ENCODE data around the gene SCML1.

Gene SCML1

DNA sequence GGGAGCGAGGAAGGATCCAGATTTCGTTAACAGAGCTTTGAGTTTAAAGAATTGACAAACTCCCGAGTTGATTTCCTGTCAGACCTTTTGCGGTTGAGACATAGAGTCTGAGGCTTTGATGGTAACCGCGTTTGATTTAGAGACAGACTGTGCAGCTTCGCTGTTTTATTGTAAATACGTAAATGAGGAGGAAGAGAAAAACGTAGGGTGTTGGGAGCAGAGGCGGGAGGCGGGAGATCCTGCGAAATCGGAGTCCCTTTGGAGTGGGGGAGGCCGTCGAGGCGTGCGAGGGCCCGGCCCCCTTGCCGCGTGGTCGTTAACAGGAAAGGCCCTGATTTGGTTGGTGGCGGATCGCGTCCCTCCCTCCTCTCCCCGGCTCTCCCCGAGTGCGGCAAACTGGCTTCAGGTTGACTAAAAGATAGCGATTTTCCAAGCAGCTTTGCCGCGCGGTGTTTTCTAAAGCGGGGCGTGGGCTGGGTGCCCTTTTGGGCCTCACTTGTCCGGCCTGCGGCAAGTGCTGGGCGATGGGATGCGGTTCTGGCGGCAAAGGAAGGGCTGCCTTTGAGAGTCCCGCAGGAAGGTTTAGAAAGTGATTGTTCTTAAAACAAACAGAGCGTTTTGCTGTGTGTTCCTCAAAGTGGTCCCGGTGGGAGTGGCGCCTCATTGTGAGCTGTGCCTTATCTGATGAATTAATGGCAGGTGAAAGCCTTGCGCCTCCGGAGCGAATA is 857 bp downstream of the SCML1 start:
- H3K4me3 ChIP-seq (ENCODE audit: low read depth, low read length), result peak overlapping the region; percentile 21; the same call in 1 of the 2 replicates
- no peak for DNase-seq (ENCODE audit: low read depth)
- TF ChIP-seq, protein P1, sequence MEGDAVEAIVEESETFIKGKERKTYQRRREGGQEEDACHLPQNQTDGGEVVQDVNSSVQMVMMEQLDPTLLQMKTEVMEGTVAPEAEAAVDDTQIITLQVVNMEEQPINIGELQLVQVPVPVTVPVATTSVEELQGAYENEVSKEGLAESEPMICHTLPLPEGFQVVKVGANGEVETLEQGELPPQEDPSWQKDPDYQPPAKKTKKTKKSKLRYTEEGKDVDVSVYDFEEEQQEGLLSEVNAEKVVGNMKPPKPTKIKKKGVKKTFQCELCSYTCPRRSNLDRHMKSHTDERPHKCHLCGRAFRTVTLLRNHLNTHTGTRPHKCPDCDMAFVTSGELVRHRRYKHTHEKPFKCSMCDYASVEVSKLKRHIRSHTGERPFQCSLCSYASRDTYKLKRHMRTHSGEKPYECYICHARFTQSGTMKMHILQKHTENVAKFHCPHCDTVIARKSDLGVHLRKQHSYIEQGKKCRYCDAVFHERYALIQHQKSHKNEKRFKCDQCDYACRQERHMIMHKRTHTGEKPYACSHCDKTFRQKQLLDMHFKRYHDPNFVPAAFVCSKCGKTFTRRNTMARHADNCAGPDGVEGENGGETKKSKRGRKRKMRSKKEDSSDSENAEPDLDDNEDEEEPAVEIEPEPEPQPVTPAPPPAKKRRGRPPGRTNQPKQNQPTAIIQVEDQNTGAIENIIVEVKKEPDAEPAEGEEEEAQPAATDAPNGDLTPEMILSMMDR (IDR thresholded peaks at IDR 0.05; ENCODE audit: low read depth, low read length, missing control alignments), result no peak

DNA sequence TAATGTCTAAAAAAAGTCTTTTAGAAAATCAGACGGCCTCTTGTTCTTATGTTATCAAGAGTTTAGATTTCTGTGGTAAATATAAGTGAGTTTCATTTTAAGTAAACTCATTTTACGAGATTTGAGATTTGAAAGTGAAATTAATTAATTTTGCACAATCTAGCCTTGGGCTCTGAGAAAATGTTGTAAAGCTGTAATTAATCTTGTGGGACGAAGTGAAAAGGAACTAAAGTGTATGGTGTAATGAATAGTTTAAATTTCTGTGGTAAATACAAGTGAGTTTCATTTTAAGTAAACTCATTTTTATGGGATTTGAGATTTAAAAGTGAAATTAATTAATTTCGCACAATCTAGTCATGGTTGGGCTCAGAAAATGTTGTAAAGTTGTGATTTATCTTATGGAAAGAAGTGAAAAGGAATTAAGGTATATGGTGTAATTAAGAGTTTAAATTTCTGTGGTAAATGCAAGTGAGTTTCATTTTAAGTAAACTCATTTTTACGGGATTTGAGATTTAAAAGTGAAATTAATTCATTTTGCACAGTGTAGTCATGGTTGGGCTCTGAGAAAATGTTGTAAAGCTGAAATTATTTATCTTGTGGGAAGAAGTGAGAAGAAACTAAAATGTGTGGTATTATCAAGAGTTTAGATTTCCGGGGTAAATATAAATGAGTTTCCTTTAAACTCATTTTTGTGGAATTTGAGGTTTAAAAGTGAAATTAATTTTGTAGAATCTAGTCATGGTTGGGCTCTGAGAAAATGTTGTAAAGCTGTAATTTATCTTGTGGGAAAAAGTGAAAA is 1.6 kb downstream of the SCML1 start:
- DNase-seq (ENCODE audit: low read depth), result no peak
- TF ChIP-seq, protein P1 (IDR thresholded peaks at IDR 0.05; ENCODE audit: low read depth, low read length, missing control alignments), result no peak
- H3K4me3 ChIP-seq (ENCODE audit: low read depth, low read length), result no peak overlapping the region; the same call in 1 of the 2 replicates

DNA sequence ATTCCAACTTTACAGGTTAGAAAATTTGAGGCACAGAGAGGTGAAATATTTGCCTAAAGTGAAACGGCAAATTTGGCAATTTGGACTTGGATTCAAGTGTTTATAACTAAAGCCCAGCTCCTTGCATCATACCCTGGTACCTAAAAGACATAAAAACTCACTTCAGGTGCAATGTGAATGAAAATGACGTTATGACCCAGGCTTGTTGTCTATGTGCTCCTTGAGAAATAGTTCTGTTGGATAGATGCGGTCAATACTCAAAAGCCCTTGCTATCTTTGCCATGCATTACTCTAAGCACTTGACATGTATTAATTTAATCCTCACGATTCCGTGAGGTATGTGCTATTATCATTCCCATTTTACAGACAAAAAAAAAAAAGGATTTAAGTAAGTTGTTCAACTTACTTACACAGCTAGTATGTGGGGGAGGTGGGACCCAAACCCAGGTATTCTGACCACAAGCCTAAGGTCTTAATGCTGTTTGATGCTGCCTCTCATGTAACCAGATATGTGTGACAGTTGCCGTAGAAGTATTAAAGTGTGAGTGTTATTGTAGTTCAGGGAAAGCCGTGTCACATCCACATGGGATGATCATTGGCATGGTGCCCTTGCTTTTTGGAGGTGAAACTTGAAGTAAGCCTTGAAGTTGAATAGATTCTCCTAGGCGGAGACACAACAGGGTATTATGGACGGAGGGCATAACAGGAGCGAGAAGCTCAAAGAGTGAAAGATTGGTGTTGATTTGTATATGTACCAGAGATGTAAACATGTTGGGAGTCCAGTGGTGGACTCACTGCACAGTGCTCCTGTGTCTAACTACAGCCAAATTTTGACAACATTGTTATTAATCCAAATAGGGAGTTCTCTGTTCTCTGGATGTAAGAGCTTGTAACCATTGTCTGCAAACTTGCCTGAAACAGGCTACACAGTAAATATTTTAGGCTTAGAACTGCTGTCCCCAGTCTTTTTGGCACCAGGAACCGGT is 3.1 kb downstream of the SCML1 start:
- DNase-seq (ENCODE audit: low read depth), result no peak
- H3K4me3 ChIP-seq (ENCODE audit: low read depth, low read length), result no peak overlapping the region
- TF ChIP-seq, protein P1 (IDR thresholded peaks at IDR 0.05; ENCODE audit: low read depth, low read length, missing control alignments), result no peak

DNA sequence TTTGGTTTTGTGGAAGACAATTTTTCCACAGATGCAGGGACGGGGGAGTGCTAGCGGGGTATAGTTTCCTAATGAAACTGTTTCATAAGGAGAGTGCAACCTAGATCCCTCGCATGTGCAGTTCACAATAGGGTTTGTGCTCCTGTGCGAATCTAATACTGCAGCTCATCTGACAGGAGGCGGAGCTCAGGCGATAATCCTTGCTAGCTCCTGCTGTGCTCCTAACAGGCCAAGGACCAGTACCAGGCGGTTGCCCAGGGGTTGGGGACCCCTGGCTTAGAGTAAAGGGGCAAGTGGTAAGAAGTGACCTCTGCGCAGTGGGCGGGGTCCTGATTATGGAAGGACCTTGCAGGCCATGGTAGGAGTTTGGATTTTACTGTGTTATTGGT is 3.8 kb downstream of the SCML1 start:
- no peak for DNase-seq (ENCODE audit: low read depth)
- TF ChIP-seq, protein P1 (IDR thresholded peaks at IDR 0.05; ENCODE audit: low read depth, low read length, missing control alignments), result no peak

DNA sequence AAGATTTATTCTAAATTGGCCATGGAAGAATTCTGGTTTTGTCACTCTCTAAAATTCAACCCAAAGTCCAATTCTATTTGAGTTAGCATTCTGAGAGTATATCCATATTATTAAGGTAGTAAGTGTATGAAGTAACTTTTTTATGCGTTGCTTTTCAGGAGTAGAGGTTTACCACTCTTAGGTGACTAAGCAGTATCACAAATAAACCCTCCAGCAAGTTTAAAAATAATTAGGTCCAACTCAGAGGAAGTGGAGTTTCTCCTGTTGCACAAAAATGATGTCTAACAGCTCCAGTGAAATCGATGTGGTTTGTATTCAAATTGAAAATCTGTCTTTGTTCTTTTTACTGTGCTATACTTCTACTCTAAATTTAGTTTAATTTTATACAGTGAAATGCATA is 6.6 kb downstream of the SCML1 start:
- DNase-seq (ENCODE audit: low read depth), result no peak

More for the DNA sequence above, 3.8 kb downstream of the SCML1 start:
- H3K4me3 ChIP-seq (ENCODE audit: low read depth, low read length), result no peak overlapping the region

More for the DNA sequence above, 6.6 kb downstream of the SCML1 start:
- no peak overlapping the region for H3K4me3 ChIP-seq (ENCODE audit: low read depth, low read length)
- TF ChIP-seq, protein P1 (IDR thresholded peaks at IDR 0.05; ENCODE audit: low read depth, low read length, missing control alignments), result no peak

All from GM12864 (cell line).